Measurements from ENCODE around the gene AADAC. TPM values are rescaled to one million over a fixed set of nuclear protein-coding genes. Genes with fewer than 3 reads are reported as not detected.
A peak's percentile ranks its signal among the peaks of the same experiment; 100 is the strongest.
"Not testable (repeated sequence)": the region's sequence is repeated elsewhere in the genome, so short reads cannot be mapped to it uniquely, and the experiment has no call there.

AADAC gene
- total RNA-seq, 2 donors from 2014 or later = not detected

- H3K4me1 Mint-ChIP-seq (ENCODE audit: low read depth in 2 of 2) = no peaks in the 10 kb centered on the region
- H3K36me3 Mint-ChIP-seq = peaks cover 26% of the 10 kb centered on the region
- ATAC-seq (no peak), DNase-seq (ENCODE audit: low spot score) (no peak)
- no peak overlapping the region for H3K27ac Mint-ChIP-seq
- no peak overlapping the region for H3K4me3 Mint-ChIP-seq
- no peaks in the 10 kb centered on the region for H3K27me3 Mint-ChIP-seq
- peaks cover 9% of the 10 kb centered on the region for H3K9me3 Mint-ChIP-seq
These were observed 38.3 kb downstream of the AADAC start for GRCh38 chr3:151852074-151852811.

- no peaks in the 10 kb centered on the region for H3K4me1 Mint-ChIP-seq (ENCODE audit: low read depth in 2 of 2)
- H3K27ac Mint-ChIP-seq = no peak overlapping the region
- H3K9me3 Mint-ChIP-seq = peaks cover 2% of the 10 kb centered on the region
- H3K4me3 Mint-ChIP-seq = no peak overlapping the region
- peaks cover 5% of the 10 kb centered on the region for H3K36me3 Mint-ChIP-seq
- DNase-seq (ENCODE audit: low spot score) (no peak), ATAC-seq (no peak)
- no peaks in the 10 kb centered on the region for H3K27me3 Mint-ChIP-seq
These were observed 42.2 kb downstream of the AADAC start for GRCh38 chr3:151856118-151856517.

- Mint-ChIP-seq H3K4me3 (no peak overlapping the region), H3K27me3 (no peaks in the 10 kb centered on the region), H3K36me3 (peaks cover under 1% of the 10 kb centered on the region), H3K4me1 (ENCODE audit: low read depth in 2 of 2) (no peaks in the 10 kb centered on the region), H3K9me3 (no peaks in the 10 kb centered on the region), H3K27ac (no peak overlapping the region)
- ATAC-seq (no peak), DNase-seq (ENCODE audit: low spot score) (no peak)
These were observed 42.7 kb downstream of the AADAC start for GRCh38 chr3:151856641-151857040.

- Mint-ChIP-seq H3K27ac (no peak overlapping the region), H3K4me1 (ENCODE audit: low read depth in 2 of 2) (no peaks in the 10 kb centered on the region), H3K4me3 (no peak overlapping the region), H3K9me3 (no peaks in the 10 kb centered on the region), H3K27me3 (no peaks in the 10 kb centered on the region), H3K36me3 (no peaks in the 10 kb centered on the region)
- ATAC-seq (no peak), DNase-seq (ENCODE audit: low spot score) (no peak)
These were observed 45.3 kb downstream of the AADAC start for GRCh38 chr3:151859233-151859673.

- H3K27me3 Mint-ChIP-seq = no peaks in the 10 kb centered on the region
- no peak overlapping the region for H3K4me3 Mint-ChIP-seq
- DNase-seq (ENCODE audit: low spot score) = no peak
- ATAC-seq = no peak
- H3K27ac Mint-ChIP-seq = no peak overlapping the region
- H3K36me3 Mint-ChIP-seq = no peaks in the 10 kb centered on the region
- H3K9me3 Mint-ChIP-seq = no peaks in the 10 kb centered on the region
- no peaks in the 10 kb centered on the region for H3K4me1 Mint-ChIP-seq (ENCODE audit: low read depth in 2 of 2)
These were observed 46.0 kb downstream of the AADAC start for GRCh38 chr3:151859905-151860304.

GRCh38 chr3:151863611-151864010 is 49.7 kb downstream of the AADAC start:
- H3K27me3 Mint-ChIP-seq = no peaks in the 10 kb centered on the region
- no peak overlapping the region for H3K27ac Mint-ChIP-seq
- H3K36me3 Mint-ChIP-seq = no peaks in the 10 kb centered on the region
- H3K4me1 Mint-ChIP-seq (ENCODE audit: low read depth in 2 of 2) = no peaks in the 10 kb centered on the region
- no peak overlapping the region for H3K4me3 Mint-ChIP-seq
- no peak for ATAC-seq
- no peak for DNase-seq (ENCODE audit: low spot score)
- H3K9me3 Mint-ChIP-seq = no peaks in the 10 kb centered on the region

- DNase-seq (ENCODE audit: low spot score) (no peak), ATAC-seq (no peak)
- Mint-ChIP-seq H3K36me3 (no peaks in the 10 kb centered on the region), H3K4me3 (no peak overlapping the region), H3K27me3 (no peaks in the 10 kb centered on the region), H3K9me3 (no peaks in the 10 kb centered on the region), H3K4me1 (ENCODE audit: low read depth in 2 of 2) (no peaks in the 10 kb centered on the region), H3K27ac (no peak overlapping the region)
These were observed 50.6 kb downstream of the AADAC start for GRCh38 chr3:151864423-151865101.

- Mint-ChIP-seq H3K27me3 (no peaks in the 10 kb centered on the region), H3K27ac (no peak overlapping the region), H3K4me1 (ENCODE audit: low read depth in 2 of 2) (peaks cover 0 to 5% of the 10 kb centered on the region in 2 donors), H3K4me3 (no peak overlapping the region), H3K36me3 (no peaks in the 10 kb centered on the region), H3K9me3 (no peaks in the 10 kb centered on the region)
- DNase-seq (ENCODE audit: low spot score) (no peak), ATAC-seq (no peak)
These were observed 52.9 kb downstream of the AADAC start for GRCh38 chr3:151866711-151867410.

- Mint-ChIP-seq H3K4me3 (no peak overlapping the region), H3K9me3 (no peaks in the 10 kb centered on the region), H3K36me3 (no peaks in the 10 kb centered on the region), H3K27ac (no peak overlapping the region), H3K27me3 (no peaks in the 10 kb centered on the region), H3K4me1 (ENCODE audit: low read depth in 2 of 2) (peaks cover 0 to 5% of the 10 kb centered on the region in 2 donors)
- DNase-seq (ENCODE audit: low spot score) (no peak), ATAC-seq (no peak)
These were observed 53.8 kb downstream of the AADAC start for GRCh38 chr3:151867666-151868065.

GRCh38 chr3:151869181-151869580 is 55.3 kb downstream of the AADAC start:
- Mint-ChIP-seq H3K27me3 (no peaks in the 10 kb centered on the region), H3K4me1 (ENCODE audit: low read depth in 2 of 2) (peaks cover 5% of the 10 kb centered on the region in 2 donors), H3K36me3 (no peaks in the 10 kb centered on the region), H3K4me3 (no peak overlapping the region), H3K27ac (no peak overlapping the region), H3K9me3 (no peaks in the 10 kb centered on the region)
- ATAC-seq (no peak), DNase-seq (ENCODE audit: low spot score) (no peak)

- H3K27ac Mint-ChIP-seq = peak overlapping the region in 1 of 2 donors; percentile 50
- peak overlapping the region; percentile 28 for H3K4me3 Mint-ChIP-seq
- H3K27me3 Mint-ChIP-seq = no peaks in the 10 kb centered on the region
- H3K36me3 Mint-ChIP-seq = no peaks in the 10 kb centered on the region
- peaks cover 10 to 13% of the 10 kb centered on the region in 2 donors for H3K4me1 Mint-ChIP-seq (ENCODE audit: low read depth in 2 of 2)
- H3K9me3 Mint-ChIP-seq = no peaks in the 10 kb centered on the region
- ATAC-seq (peak; percentile 43 to 52), DNase-seq (ENCODE audit: low spot score) (no peak)
These were observed 57.9 kb downstream of the AADAC start for GRCh38 chr3:151871639-151872468.

- Mint-ChIP-seq H3K9me3 (no peaks in the 10 kb centered on the region), H3K36me3 (no peaks in the 10 kb centered on the region), H3K4me1 (ENCODE audit: low read depth in 2 of 2) (peaks cover 10 to 13% of the 10 kb centered on the region in 2 donors), H3K27me3 (no peaks in the 10 kb centered on the region), H3K27ac (no peak within 1 kb of the TSS), H3K4me3 (no peak within 1 kb of the TSS)
- ATAC-seq (no peak), DNase-seq (ENCODE audit: low spot score) (no peak)
These were observed 59.5 kb downstream of the AADAC start, which contains the start of gene SUCNR1 for GRCh38 chr3:151873398-151873797. Gene SUCNR1 (plus strand): TSS chr3:151873643. CDS start chr3:151879893, 6,250 bp downstream.

GRCh38 chr3:151874079-151874478 is 60.2 kb downstream of the AADAC start:
- ATAC-seq; H3K4me3 Mint-ChIP-seq; H3K27me3 Mint-ChIP-seq; DNase-seq (ENCODE audit: low spot score); H3K27ac Mint-ChIP-seq; H3K9me3 Mint-ChIP-seq; H3K36me3 Mint-ChIP-seq: not testable (repeated sequence)
- peaks cover 10 to 13% of the 10 kb centered on the region in 2 donors for H3K4me1 Mint-ChIP-seq (ENCODE audit: low read depth in 2 of 2)
